ENCODE measurements around the gene ZNF132.

ZNF132 gene

DNA sequence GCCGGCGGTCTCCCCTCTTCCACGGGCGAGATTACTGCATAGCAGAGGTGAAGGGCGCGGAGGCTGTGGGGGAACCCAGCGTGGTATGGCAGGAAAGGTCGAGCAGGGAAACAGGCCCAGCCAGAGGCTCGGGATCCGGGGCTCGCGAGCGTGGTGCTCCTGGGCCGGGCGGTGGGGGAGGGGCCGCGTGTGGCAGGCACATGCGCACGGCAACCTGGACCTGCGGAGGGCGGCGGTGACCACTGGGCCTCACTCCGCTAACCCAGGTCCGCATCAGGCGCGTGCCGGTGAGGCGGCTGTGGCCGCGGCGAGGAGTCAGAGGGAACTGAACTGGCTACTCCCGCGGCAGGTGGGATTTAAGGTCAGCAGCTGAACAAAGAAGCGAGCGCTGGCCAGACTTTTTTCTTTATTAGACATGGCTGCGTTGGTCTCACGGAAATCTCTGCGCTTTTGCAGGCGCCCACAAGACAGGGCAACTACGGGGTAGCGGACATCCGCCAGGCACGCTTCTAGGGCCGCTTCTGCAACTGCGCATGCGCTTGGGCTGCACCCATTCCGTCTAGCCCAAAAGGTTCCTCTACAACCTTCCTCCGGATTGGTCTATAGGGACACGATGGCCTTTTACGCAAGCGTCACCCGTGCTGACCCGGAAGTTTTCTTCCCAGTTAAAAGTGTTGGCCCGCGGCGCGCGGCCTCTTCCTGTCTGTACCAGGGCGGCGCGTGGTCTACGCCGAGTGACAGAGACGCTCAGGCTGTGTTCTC, 53.2 kb downstream of the ZNF132 start, which contains the start of gene RPS5:
Gene RPS5, plus strand, starts transcription at position 694 of the 762 bp plus-strand sequence. CDS start 869 bp downstream, outside the sequence.
- peak; percentile 99 for DNase-seq (ENCODE audit: low read depth)

DNA sequence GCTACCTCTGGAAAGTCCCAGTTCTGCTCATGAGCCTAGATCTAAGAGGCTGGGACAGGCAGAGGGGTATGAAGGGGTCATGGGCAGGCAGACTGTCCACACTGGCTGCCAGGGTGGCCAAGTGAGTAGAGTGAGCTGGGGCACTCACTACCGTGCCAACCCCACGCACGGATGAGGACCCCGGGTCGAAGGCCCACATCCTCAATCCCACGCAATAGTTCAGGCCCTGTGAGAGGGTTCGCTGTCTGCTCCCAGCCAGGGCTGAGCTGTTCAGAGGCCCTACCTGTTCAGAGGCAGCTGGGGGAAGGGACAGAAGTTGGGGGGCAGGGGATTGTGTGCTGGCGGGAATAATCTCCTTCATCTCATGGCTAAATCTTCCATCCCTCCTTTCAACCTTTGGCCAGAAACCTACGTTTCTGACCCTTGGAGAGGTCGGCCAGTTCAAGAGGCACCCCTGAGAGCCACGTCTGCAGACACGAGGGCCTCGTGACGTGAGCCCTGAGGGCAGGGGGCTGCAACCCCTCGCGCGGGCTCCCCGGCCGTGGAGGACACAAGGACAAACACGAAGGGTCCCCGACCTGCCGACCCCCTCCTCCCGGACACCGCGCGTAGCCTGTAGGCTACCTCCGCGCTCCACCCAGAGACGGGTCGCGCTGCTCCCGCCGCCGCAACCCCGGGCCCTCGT, 53.9 kb downstream of the ZNF132 start:
- no peak for DNase-seq (ENCODE audit: low read depth)

DNA sequence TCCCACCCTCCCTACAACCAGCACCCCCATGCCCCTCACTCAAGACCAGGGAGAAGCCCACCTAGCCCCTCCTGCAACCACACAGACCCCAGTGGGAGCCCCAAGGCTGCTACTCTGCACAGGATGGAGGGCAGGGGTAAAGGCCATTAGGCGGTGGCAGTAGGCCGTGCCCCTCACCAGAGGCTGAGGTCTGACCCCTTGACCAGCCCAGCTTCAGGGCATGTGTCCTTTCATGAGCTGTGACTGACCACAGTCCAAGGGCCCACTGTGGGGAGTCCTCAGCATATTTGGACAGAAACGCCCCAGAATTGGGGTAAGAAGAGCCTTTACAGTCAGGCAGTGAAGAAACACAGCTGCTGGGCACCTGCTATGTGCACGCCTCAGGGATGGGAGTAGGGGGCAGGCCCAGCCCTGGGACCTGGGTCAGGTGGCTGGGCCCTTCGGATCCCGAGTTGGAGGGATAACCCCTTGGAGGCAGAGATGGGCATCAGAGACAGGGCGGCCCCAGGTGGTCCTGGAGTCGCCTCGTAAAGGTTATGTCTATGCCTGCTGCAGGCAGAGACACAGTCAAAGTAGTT, 54.6 kb downstream of the ZNF132 start:
- DNase-seq (ENCODE audit: low read depth): no peak

DNA sequence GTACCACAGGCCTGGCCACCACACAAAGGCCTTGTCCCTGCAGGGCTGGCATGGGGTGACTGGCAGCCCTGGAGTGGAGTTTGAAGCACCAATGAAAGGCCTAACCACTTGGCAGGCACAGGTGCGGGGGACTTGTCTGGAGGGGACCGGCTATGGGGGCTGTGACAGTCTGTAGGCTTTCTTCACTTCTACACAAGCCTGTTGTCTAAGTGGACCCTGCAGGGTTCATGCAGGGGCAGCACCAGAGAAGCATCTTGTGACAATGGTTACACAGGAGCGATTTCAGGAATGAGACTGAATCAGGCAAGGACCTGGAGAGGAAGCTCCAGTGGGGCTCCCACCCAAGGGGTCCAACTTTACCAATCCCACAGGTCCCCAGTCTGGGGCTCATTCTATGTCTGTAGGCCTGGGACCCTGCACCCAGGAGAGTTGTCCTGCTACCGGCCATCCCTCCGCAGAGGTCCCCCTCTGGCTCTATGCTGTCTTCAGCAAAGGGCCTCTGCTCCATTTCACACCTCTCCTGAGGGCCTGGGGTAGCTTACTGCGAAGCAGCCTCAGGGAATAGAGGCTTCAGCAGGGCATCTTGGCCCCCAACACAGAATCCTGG, 56.9 kb downstream of the ZNF132 start:
- no peak for DNase-seq (ENCODE audit: low read depth)

Data from fibroblast of gingiva (primary cell).